ENCODE measurements around the gene FFAR3. TPM values are rescaled to one million over a fixed set of nuclear protein-coding genes. Genes with fewer than 3 reads are reported as not detected.

FFAR3 gene
- total RNA-seq, 2 donors from 2014 or later: 1.7 to 2.3 TPM

DNA sequence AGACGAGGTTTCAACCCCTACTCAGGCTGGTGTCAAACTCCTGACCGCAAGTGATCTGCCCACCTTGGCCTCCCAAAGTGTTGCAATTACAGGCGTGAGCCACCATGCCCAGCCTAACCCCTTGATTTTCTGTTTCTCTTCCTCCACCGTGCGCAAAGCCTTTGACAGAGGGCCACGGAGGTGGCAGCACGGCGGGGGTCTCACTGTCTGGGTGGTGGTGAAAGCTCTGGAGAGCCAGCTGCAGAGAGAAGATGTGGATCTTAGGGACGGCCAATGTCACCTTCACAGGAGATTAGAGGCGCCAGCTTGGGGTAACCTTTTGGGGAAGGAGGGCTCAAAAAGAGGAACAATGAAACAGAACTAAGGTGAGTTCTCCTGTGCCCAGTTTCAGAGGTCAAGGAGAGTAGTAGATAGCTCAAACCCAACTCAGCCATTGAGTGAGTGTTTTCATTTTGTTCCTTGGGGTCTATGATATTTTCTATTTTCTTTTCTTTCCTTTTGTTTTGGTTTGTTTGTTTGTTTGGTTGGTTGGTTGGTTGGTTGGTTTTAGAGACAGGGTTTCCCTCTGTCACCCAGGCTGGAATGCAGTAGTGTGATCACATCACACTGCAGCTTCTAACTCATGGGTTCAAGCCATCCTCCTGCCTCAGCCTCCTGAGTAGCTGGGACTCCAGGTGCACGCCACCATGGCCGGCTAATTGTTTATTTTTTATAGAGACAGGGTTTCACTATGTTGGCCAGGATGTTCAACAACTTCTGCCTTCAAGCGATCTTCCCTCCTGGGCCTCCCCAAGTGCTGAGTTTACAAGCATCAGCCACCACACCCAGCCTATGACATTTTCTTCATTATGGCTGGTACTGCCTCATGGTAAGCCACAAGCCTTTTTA, 50.3 kb downstream of the FFAR3 start:
- Mint-ChIP-seq H3K9me3 (no peaks in the 10 kb centered on the region), H3K4me3 (no peak overlapping the region), H3K36me3 (ENCODE audit: low read depth) (no peaks in the 10 kb centered on the region), H3K27me3 (peaks cover 4% of the 10 kb centered on the region), H3K27ac (no peak overlapping the region), H3K4me1 (peaks cover 6% of the 10 kb centered on the region)
- ATAC-seq (replicated peaks): no peak

DNA sequence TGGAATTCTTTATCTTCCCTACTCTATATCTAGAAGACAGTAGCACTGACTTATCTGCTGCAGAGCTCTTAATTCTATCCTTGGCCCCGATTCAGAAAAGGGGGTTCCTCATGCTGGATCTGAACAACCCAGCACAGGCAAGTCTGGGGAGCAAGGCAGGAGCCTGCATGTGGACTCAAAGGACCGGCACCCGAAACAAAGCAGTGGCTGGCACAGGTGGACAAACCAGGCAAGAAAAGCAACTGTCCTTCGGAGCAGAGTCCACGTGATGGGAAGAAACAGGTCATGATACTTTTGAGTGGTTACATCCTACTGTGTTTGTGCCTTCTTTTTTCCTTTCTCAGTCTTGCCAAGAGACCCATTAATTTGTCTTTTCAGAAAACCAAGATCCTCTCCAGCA, 50.9 kb downstream of the FFAR3 start:
- Mint-ChIP-seq H3K4me3 (no peak overlapping the region), H3K27ac (peak overlapping the region; percentile 11), H3K9me3 (no peaks in the 10 kb centered on the region), H3K27me3 (peaks cover 4% of the 10 kb centered on the region), H3K36me3 (ENCODE audit: low read depth) (no peaks in the 10 kb centered on the region), H3K4me1 (peaks cover 6% of the 10 kb centered on the region)
- ATAC-seq (replicated peaks): no peak

Other genes with a start within 250 kb of the FFAR3 start
- gene FXYD3, start 242.6 kb upstream of the FFAR3 start, total RNA-seq: not detected
- 1 to 10 TPM in 1 of 2 donors, not detected in 1; 1.9 TPM for gene LGI4, start 223.4 kb upstream of the FFAR3 start, total RNA-seq
- gene FXYD1, start 219.6 kb upstream of the FFAR3 start, total RNA-seq: under 1 TPM; 0.54 to 0.93 TPM
- gene FXYD7, start 215.2 kb upstream of the FFAR3 start, total RNA-seq: 1 to 10 TPM in 1 of 2 donors, under 1 TPM in 1; 0.40 to 1.4 TPM
- 100 to 1,000 TPM; 214 to 257 TPM for gene FXYD5, start 203.7 kb upstream of the FFAR3 start, total RNA-seq
- under 1 TPM in 1 of 2 donors, not detected in 1; 0.58 TPM for gene FAM187B, start 129.7 kb upstream of the FFAR3 start, total RNA-seq
- gene LSR, start 109.5 kb upstream of the FFAR3 start, total RNA-seq: 10 to 100 TPM; 19.1 to 38.0 TPM
- 100 to 1,000 TPM; 109 to 121 TPM for gene USF2, start 89.5 kb upstream of the FFAR3 start, total RNA-seq
- under 1 TPM; 0.11 to 0.22 TPM for gene HAMP, start 75.9 kb upstream of the FFAR3 start, total RNA-seq
- gene MAG, start 66.3 kb upstream of the FFAR3 start, total RNA-seq: under 1 TPM; 0.24 to 0.50 TPM
- 10 to 100 TPM in 1 of 2 donors, 1 to 10 TPM in 1; 5.3 to 11.7 TPM for gene CD22, start 29.3 kb upstream of the FFAR3 start, total RNA-seq
- gene FFAR1, start 10.6 kb upstream of the FFAR3 start, total RNA-seq: under 1 TPM; 0.42 to 0.54 TPM
- under 1 TPM; 0.42 to 0.61 TPM for gene GPR42, start 12.6 kb downstream of the FFAR3 start, total RNA-seq
- gene FFAR2, start 89.8 kb downstream of the FFAR3 start, total RNA-seq: not detected
- gene KRTDAP, start 132.0 kb downstream of the FFAR3 start, total RNA-seq: not detected
- gene DMKN, start 155.2 kb downstream of the FFAR3 start, total RNA-seq: 1 to 10 TPM in 1 of 2 donors, under 1 TPM in 1; 0.11 to 1.7 TPM
- not detected for gene SBSN, start 169.9 kb downstream of the FFAR3 start, total RNA-seq
- not detected for gene GAPDHS, start 175.0 kb downstream of the FFAR3 start, total RNA-seq
- gene TMEM147, start 187.2 kb downstream of the FFAR3 start, total RNA-seq: 10 to 100 TPM; 45.0 to 74.1 TPM
- gene ATP4A, start 205.2 kb downstream of the FFAR3 start, total RNA-seq: not detected
- not detected for gene PMIS2, start 227.7 kb downstream of the FFAR3 start, total RNA-seq